ENCODE data around the gene KRTAP4-2. TPM values are rescaled to one million over a fixed set of nuclear protein-coding genes. Genes with fewer than 3 reads are reported as not detected.
"Not testable (repeated sequence)": the region's sequence is repeated elsewhere in the genome, so short reads cannot be mapped to it uniquely, and the experiment has no call there.

KRTAP4-2 gene
- total and polyA plus RNA-seq, 5 experiments from 2014 or later = not detected

DNA sequence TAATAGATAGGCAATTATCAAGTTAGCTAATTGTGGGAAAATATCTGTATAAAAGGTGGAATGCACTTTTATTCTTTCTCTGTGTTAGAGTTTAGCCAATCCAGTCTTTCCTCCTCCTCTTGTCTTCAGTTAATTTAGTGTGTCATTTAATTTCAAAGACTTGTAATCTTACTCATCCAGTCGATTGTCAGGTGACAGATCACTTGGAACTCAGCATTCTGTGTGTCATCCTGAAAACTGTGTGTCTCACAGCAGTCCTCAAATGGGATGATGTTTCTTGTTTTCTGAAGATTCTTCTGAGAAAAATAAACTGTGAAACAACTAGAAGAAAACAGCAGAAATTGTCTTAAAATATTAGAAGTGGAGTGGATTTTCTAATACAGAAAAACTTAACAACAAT is 7.0 kb upstream of the KRTAP4-2 start:
- ATAC-seq (no peak), DNase-seq (no peak)
- Mint-ChIP-seq H3K4me3 (no peak overlapping the region), H3K27me3 (peaks cover 0 to 7% (median 3%) of the 10 kb centered on the region in 5 donors), H3K4me1 (peaks cover 0 to 1% (median 0%) of the 10 kb centered on the region in 4 donors), H3K9me3 (peaks cover 0 to 4% (median 0%) of the 10 kb centered on the region in 9 donors), H3K36me3 (no peaks in the 10 kb centered on the region), H3K27ac (no peak overlapping the region)
- POLR2A ChIA-PET = no interaction called here

DNA sequence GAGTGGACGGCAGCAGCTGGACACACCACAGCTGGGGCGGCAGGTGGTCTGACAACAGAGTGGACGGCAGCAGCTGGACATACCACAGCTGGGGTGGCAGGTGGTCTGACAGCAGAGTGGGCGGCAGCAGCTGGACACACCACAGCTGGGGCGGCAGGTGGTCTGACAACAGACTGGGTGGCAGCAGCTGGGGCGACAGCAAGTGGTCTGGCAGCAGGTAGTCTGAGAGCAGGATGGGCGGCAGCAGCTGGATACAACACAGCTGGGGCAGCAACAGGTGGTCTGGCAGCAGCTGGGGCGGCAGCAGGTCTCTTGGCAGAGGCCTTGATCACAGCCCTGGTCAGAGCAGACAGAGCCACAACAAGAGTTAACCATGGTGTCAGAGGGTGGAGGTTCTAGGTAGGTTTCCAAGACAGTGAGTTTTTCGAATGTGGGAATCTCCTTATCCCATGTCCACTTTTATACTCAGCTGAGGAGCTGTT is 6.5 kb upstream of the KRTAP4-2 start, which contains the start of gene KRTAP4-1:
Gene KRTAP4-1 (minus strand): TSS at position 432 of the 482 bp plus-strand sequence. CDS start 57 bp downstream, at position 375.
- Mint-ChIP-seq H3K36me3 (no peaks in the 10 kb centered on the region), H3K9me3 (peaks cover 0 to 4% (median 0%) of the 10 kb centered on the region in 9 donors), H3K4me1 (peaks cover 0 to 1% (median 0%) of the 10 kb centered on the region in 4 donors), H3K27ac (no peak within 1 kb of the TSS), H3K4me3 (no peak within 1 kb of the TSS), H3K27me3 (peaks cover 0 to 7% (median 3%) of the 10 kb centered on the region in 5 donors)
- ATAC-seq = no peak
- DNase-seq = no peak
- POLR2A ChIA-PET = no interaction called here

DNA sequence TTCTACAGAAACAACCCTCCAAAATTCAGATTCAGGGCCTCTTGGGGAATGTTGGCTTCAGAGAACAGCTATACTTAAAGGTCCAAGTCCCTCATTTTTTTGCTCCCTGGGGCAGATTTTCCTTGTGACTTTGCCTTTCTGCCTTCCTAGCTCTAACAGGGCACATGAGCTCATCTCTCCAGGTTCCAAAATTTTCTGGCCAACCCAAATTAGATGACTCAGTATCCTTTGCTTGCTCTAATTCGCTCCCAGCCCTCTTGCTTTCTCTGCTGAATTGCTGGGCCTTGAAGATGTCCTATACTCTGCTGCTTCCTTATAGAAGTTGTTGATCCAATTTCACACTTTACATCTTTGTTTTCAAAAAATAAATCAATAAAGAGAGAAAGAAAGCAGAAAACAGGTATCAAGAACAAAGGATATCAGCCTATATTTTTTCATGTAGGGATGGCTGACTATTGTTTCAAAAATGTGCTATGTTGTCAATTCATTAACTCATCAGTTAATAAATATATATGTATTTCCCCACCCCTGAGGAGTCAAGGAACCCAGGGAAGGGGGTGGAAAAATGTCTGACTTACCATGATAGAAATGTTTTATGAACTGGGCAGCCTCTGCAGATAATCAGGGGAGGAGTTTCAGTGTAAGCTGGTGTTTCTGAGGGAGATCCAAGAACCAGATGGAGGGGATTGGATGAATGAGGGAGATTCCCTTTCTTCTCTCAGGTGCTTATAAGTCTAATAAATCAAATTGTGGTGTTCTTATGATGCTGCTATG is 1.0 kb upstream of the KRTAP4-2 start:
- POLR2A ChIA-PET = no interaction called here
- Mint-ChIP-seq H3K27ac (peak overlapping the region in 1 of 10 donors; percentile 17), H3K27me3 (no peaks in the 10 kb centered on the region), H3K9me3 (no peaks in the 10 kb centered on the region), H3K36me3 (no peaks in the 10 kb centered on the region), H3K4me1 (peaks cover 3 to 25% (median 8%) of the 10 kb centered on the region in 4 donors), H3K4me3 (no peak overlapping the region)
- DNase-seq = no peak
- ATAC-seq = no peak

DNA sequence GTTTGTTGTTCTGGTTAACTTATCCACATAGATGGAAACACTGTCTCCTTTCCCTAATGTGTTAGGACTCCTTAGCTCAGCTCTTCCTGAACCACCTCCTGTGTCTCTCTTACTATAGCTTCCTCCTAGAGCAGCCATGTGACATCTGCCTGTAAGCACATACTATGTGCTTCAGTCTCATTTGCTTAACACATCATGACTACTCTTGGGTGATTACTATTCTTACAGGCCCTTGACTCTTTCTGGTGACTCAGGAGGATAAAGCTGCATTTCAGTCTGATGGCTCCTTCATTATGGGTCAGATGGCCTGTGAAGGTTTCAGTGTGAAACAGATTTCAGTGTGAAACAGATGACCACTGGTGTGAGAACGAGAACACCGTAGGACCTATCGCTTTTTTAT is 320 bp upstream of the KRTAP4-2 start:
- no peaks in the 10 kb centered on the region for H3K27me3 Mint-ChIP-seq
- no peaks in the 10 kb centered on the region for H3K36me3 Mint-ChIP-seq
- H3K9me3 Mint-ChIP-seq = no peaks in the 10 kb centered on the region
- DNase-seq (no peak), ATAC-seq (no peak)
- POLR2A ChIA-PET = no interaction called here
- H3K4me3 Mint-ChIP-seq = no peak overlapping the region
- peak overlapping the region in 1 of 10 donors; percentile 17 for H3K27ac Mint-ChIP-seq
- H3K4me1 Mint-ChIP-seq = peaks cover 4 to 27% (median 10%) of the 10 kb centered on the region in 4 donors

DNA sequence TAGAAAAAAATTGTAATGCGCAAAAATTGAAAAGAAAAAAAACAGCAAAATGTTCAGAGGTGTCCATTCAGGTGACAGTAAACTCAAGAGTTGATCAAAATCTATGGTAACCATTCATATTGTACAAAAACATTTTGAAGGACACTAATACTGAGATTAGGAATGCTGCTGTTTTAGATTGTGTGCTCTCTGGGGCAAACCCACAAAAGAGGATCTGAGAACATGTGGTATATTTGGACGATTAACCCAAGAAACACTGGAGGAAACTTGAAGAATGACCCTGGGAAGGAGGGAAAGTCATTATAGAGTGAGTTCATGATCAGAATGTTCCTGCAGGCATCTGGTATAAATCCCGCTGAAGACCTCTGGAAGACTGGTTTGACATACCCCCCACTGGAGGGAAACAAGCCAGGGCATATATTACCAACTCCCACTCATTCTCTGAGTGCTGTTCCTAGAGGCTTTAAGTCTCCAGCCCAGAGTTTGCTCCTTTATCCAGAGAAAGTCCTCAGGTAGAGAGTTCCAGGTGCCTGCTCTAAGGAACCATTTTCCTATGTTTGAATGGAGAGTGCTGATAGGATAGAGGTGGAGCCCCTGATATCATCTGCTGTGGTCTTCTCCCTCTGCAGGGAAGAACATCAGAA is 1.2 kb downstream of the KRTAP4-2 start:
- ATAC-seq (no peak), DNase-seq (no peak)
- Mint-ChIP-seq H3K4me3 (no peak overlapping the region), H3K27ac (peak overlapping the region in 4 of 10 donors; percentile 30 to 50 (median 42)), H3K9me3 (no peaks in the 10 kb centered on the region), H3K27me3 (no peaks in the 10 kb centered on the region), H3K4me1 (peaks cover 5 to 31% (median 16%) of the 10 kb centered on the region in 4 donors), H3K36me3 (no peaks in the 10 kb centered on the region)
- POLR2A ChIA-PET = no interaction called here

DNA sequence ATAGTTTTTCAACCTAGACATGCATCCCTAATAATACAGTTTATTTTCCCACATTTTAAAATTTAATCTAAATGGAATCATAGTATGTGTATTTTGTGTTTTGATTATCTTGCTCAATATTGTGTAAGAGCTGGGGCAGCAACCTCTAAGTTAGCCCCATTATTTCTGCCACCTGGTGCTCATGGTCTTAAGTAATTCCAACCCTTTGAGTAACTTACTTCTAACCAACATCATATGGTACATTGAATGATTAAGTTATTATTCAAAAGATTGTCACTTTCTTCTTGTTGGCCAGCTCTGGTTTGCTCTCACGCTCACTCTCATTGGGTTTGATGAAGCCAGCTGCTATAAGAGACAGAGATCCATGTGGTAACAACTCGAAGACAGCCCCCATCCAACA is 6.1 kb downstream of the KRTAP4-2 start:
- Mint-ChIP-seq H3K4me1 (peaks cover 6 to 21% (median 13%) of the 10 kb centered on the region in 4 donors), H3K36me3 (no peaks in the 10 kb centered on the region), H3K4me3 (no peak overlapping the region), H3K27ac (no peak overlapping the region), H3K27me3 (no peaks in the 10 kb centered on the region), H3K9me3 (no peaks in the 10 kb centered on the region)
- ATAC-seq = no peak
- POLR2A ChIA-PET = no interaction called here
- DNase-seq = no peak

DNA sequence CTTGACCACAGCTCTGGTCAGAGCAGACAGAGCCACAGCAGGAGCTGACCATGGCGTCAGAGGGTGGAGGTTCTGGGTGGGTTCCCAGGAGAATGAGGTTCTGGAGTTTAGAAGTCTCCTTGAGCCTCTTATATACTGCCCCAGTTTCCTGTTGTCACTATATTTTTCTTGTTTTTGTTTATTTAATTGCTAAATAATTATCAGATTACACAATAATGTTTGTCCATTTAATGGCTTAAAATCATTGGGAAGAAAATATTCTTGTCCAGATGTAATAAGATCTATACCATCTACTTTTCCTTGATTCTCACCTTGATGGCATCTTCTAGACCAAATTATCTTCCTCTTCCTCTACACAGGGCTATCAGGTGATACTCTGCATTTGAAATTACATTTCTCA is 9.9 kb downstream of the KRTAP4-2 start, which contains the start of gene KRTAP4-3:
Gene KRTAP4-3 (minus strand): TSS at position 101 of the 400 bp plus-strand sequence. CDS start 49 bp downstream, at position 52.
- Mint-ChIP-seq H3K4me1 (peaks cover 2 to 7% (median 3%) of the 10 kb centered on the region in 4 donors), H3K36me3 (no peaks in the 10 kb centered on the region), H3K27me3 (no peaks in the 10 kb centered on the region), H3K9me3 (no peaks in the 10 kb centered on the region), H3K4me3 (no peak within 1 kb of the TSS), H3K27ac (peak within 1 kb of the TSS in 3 of 10 donors; percentile 2 to 81 (median 70))
- no peak for ATAC-seq
- POLR2A ChIA-PET = no interaction called here
- DNase-seq = no peak

DNA sequence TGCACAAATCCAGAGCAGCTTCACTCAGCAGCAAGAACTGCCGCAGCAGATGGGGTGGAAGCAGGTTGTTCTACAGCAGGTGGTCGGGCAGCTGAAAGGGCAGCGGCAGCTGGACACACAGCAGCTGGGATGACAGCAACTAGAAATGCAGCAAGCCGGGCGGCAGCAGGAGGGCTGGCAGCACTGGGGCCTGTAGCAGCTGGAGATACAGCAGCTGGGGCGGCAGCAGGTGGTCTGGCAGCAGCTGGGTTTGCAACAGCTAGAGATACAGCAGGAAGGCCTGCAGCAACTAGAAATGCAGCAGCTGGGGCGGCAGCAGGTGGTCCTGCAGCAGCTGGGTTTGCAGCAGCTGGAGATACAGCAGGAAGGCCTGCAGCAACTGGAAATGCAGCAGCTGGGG is 10.5 kb downstream of the KRTAP4-2 start:
- Mint-ChIP-seq H3K27ac (peak overlapping the region in 3 of 10 donors; percentile 2 to 81 (median 70)), H3K4me3 (no peak overlapping the region)

DNA sequence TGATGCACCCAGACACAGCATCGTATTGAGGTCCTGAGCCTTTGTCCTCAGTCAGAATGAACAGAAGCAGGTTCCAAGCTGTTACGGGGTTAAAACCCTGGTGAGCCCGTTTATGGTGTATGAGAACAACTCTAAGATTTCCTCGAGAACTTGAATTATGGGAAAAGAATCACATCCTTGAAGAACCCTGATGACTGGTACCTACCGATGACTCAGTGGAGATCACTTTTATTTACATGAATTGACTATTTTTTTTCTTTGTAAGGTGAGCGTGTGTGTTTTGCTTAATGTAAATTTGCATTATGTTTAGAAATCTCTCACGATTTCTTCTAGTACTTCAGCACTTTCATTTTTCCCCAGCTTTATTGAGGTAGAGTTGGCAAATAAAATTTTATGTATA is 14.2 kb downstream of the KRTAP4-2 start:
- no peaks in the 10 kb centered on the region for H3K36me3 Mint-ChIP-seq
- DNase-seq (no peak), ATAC-seq (no peak)
- H3K9me3 Mint-ChIP-seq = no peaks in the 10 kb centered on the region
- POLR2A ChIA-PET = no interaction called here
- H3K27ac Mint-ChIP-seq = no peak overlapping the region
- H3K27me3 Mint-ChIP-seq = peaks cover 0 to 2% (median 0%) of the 10 kb centered on the region in 5 donors
- no peak overlapping the region for H3K4me3 Mint-ChIP-seq
- peaks cover 0 to 6% (median under 1%) of the 10 kb centered on the region in 4 donors for H3K4me1 Mint-ChIP-seq

More for the DNA sequence above, 10.5 kb downstream of the KRTAP4-2 start:
- no peaks in the 10 kb centered on the region for H3K9me3 Mint-ChIP-seq
- peaks cover 2 to 6% (median 4%) of the 10 kb centered on the region in 4 donors for H3K4me1 Mint-ChIP-seq
- ATAC-seq (no peak), DNase-seq (no peak)
- H3K27me3 Mint-ChIP-seq = no peaks in the 10 kb centered on the region
- POLR2A ChIA-PET = no interaction called here
- no peaks in the 10 kb centered on the region for H3K36me3 Mint-ChIP-seq

DNA sequence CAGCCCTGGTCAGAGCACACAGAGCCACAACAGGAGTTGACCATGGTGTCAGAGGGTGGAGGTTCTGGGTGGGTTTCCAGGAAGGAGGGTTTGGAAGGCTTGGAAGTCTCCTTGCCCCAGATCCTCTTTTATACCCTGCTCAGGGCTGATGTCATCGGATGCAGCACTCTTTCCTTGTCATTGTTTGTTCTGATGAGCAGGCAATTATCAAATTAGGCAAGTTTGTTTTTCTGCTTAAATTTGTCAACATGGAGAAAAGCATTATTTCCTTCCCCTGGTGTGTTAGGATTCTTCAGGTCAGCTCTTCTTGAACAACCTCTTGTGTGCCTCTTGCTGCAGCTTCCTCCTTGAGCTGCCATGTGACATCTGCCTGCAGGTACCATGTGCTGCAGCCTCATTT is 17.4 kb downstream of the KRTAP4-2 start, which contains the start of gene KRTAP4-4:
Gene KRTAP4-4 (minus strand): TSS at position 101 of the 400 bp plus-strand sequence. CDS start 57 bp downstream, at position 44.
- Mint-ChIP-seq H3K27ac (peak within 1 kb of the TSS in 4 of 10 donors; percentile 9 to 68 (median 42)), H3K27me3 (peaks cover 0 to 3% (median 0%) of the 10 kb centered on the region in 5 donors)
- no peak for ATAC-seq

DNA sequence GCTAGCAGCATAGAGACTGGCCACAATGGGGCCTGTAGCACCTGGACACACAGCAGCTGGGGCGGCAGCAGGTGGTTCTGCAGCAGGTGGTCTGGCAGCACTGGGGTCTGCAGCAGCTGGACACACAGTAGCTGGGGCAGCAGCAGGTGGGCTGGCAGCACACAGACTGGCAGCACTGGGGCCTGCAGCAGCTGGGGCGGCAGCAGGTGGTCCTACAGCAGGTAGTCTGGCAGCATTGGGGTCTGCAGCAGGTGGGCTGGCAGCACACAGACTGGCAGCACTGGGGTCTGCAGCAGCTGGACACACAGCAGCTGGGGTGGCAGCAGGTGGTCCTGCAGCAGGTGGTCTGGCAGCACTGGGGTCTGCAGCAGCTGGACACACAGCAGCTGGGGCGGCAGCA is 17.8 kb downstream of the KRTAP4-2 start:
- peak overlapping the region in 1 of 10 donors; percentile 31 for H3K27ac Mint-ChIP-seq
- H3K36me3 Mint-ChIP-seq, POLR2A ChIA-PET, ATAC-seq, DNase-seq, H3K27me3 Mint-ChIP-seq, H3K4me3 Mint-ChIP-seq, H3K9me3 Mint-ChIP-seq, H3K4me1 Mint-ChIP-seq: not testable (repeated sequence)

More for the DNA sequence above, 17.4 kb downstream of the KRTAP4-2 start, which contains the start of gene KRTAP4-4:
- POLR2A ChIA-PET = no interaction called here
- Mint-ChIP-seq H3K4me1 (peaks cover 0 to 4% (median 0%) of the 10 kb centered on the region in 4 donors), H3K36me3 (no peaks in the 10 kb centered on the region), H3K4me3 (no peak within 1 kb of the TSS), H3K9me3 (no peaks in the 10 kb centered on the region)
- no peak for DNase-seq

DNA sequence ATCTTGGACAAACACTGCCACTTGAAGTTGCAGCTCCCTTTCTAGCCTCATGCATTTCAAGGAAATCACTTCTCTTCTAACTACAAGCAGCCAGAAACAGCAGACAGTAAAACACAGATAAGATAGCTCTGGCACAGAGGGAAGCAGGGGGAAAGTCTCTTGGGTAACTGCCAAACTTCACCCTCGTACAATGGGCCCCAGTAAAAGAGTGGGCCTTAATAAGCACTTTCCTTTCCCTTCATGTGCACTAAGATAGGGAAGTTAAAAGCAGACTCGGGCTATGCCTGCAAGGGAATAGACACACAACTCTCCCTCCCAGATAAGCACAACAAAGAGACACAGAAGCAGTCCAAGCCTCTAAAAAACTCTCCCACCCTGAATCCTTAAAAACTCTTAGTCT is 24.2 kb downstream of the KRTAP4-2 start:
- DNase-seq (no peak), ATAC-seq (no peak)
- peaks cover 0 to 7% (median 0%) of the 10 kb centered on the region in 5 donors for H3K27me3 Mint-ChIP-seq
- H3K36me3 Mint-ChIP-seq = no peaks in the 10 kb centered on the region
- no peaks in the 10 kb centered on the region for H3K9me3 Mint-ChIP-seq
- H3K4me3 Mint-ChIP-seq = no peak overlapping the region
- POLR2A ChIA-PET = no interaction called here
- peaks cover 0 to 10% (median 4%) of the 10 kb centered on the region in 4 donors for H3K4me1 Mint-ChIP-seq
- H3K27ac Mint-ChIP-seq = no peak overlapping the region

DNA sequence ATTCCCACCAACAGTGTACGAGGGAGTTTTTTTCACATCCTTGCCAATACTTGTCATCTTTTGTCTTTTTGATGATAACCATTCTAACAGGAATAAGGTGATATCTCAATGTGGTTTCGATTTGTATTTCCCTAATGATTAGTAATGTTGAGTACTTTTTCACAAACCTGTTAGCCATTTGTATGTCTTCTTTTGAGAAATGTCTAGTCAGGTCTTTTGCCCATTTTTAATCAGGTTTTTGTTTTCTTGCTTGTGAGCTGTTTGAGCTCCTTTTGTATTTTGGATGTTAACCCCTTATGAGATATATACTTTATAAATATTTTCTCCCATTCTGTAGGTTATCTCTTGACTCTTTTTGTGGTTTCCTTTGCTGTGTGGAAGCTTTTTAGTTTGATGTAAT is 26.5 kb downstream of the KRTAP4-2 start:
- DNase-seq = no peak
- Mint-ChIP-seq H3K27me3 (peaks cover 0 to 4% (median 0%) of the 10 kb centered on the region in 5 donors), H3K4me3 (no peak overlapping the region), H3K4me1 (peaks cover 0 to 18% (median 6%) of the 10 kb centered on the region in 4 donors), H3K27ac (no peak overlapping the region), H3K36me3 (no peaks in the 10 kb centered on the region), H3K9me3 (no peaks in the 10 kb centered on the region)
- POLR2A ChIA-PET = no interaction called here
- no peak for ATAC-seq

All from naive thymus-derived CD8-positive, alpha-beta T cell (primary cell).